PC-3 (cell line): Measurements from ENCODE around the gene TRAPPC8.

Experiments used
- CTCF ChIP-seq: fragments of 300-600 bp; sonication (generic); conservative IDR thresholded peaks from 2 replicates; pipeline ENCODE4 v1.5.1; 2017; ENCODE audit warnings: antibody characterized with exemption, low read depth, mild to moderate bottlenecking, low read length
- EZH2 ChIP-seq: fragments of 300-600 bp; sonication (generic); IDR thresholded peaks from one replicate; pipeline ENCODE4 v1.6.1; 2017; ENCODE audit warnings: antibody characterized with exemption, mild to moderate bottlenecking, low read length; ENCODE audit not compliant: unreplicated experiment

DNA sequence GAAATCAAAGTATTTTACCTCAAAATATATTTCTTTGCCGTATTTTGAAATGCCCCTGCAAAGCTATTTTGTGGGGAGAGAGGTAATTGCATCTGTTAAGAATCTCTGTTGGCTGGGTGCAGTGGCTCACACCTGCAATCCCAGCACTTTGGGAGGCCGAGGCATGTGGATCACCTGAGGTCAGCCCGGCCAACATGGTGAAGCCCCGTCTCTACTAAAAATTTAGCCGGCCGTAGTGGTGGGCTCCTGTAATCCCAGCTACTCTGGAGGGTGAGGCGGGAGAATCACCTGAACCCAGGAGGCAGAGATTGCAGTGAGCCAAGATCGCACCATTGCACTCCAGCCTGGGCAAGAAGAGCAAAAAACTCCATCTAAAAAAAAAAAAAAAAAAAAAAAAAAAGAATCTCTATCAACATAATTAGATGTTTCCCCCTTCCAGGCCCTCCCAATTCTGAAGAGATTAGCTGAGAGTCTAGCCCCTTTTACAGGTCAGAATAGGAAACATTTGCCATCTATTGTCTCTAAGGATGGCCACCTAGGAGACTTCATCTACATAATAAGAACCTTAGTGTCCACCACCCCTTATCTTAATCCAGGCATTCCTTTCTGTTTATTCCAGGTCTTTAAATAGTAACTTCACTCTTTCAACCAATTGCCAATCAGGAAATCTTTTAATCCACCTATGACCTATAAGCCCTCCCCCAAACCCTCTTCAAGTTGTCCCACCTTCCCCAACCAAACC, 3.5 kb upstream of the TRAPPC8 start:
- no peak for TF ChIP-seq EZH2
- no peak for TF ChIP-seq CTCF
